ENCODE data around the gene CCM2L.

Gene CCM2L

DNA sequence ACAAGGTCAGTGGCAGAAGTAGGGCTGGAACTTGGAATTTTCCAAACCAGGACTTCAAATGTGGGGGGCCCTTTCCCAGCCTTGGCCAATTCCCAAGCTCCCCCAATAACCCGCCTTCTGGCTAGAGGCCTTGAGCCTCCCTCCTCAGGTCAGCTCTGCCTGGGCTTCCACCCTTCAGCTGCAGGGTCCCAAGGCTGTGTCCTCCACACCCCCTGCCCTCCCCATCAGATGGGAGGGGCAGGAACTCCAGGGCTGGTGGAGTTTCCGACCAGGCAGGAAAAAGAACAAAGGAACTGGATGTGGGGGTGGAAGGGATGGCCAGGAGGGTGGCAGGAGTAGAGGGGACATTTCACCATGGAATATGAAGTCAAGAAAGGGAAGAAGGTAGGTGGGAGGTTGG is at the start of gene CCM2L:
Gene CCM2L, plus strand, starts transcription at position 338 of the 400 bp plus-strand sequence. Its CDS starts 17 bp downstream, at position 355.
- Histone ChIP-seq H3K4me3 (peak within 1 kb of the TSS; percentile 4 to 14 (median 8)), H3K27ac (peak within 1 kb of the TSS in 9 of 21 experiments; percentile 13 to 85 (median 63))

- H3K27ac ChIP-seq = no peak overlapping the region
- no peak overlapping the region for H3K4me3 ChIP-seq
Measured at GRCh38 chr20:31962761-31963160, 47.5 kb upstream of the CCM2L start.

DNA sequence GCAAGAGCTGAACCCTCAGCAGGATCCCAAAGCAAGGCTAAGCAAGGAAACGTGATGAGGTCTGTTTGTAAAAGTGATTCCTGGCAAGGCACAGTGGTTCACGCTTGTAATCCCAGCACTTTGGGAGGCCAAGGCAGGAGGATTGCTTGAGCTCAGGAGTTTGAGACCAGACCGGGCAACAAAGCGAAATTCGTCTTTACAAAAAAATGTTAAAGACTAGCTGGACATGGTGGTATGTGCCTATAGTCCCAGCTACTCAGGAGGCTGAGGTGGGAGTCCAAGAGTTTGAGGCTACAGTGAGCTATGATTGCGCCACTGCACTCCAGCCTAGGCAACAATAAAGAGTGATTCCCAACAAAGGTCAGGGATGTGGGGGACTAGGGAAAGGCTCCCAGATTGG is 46.3 kb upstream of the CCM2L start:
- Histone ChIP-seq H3K4me3 (no peak overlapping the region), H3K27ac (no peak overlapping the region)

DNA sequence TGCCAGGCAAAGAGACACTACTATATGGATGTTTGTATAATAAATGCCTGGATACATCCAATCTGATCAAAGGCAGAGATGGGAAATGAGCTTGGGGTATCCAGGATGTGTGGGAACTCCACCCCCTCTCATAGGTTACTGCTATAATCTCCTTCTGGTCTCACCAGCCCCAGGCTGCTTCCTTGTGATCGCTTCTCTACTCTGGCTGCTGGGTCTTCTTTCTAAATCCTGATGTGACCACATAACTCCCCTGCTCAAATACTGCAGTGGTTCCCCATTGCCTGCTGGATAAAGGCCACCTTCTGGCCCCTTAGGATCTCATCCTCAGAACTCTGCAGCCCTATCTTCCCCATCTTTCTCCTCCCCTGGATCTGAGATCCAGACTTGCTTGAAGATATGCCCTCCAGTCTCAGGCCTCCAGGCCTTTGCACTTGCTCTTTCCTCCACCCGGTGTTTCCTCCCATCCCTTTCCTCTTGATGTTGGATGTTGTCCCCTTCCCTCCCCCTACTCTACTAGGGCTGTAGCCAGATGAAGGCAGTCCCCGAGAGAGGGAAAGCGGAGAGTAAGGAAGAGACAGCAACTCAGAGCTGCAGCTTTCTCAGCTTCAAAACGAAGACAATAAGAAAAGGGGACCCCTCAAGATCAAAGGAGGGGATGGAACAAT is 43.1 kb upstream of the CCM2L start:
- H3K27ac ChIP-seq = no peak overlapping the region
- no peak overlapping the region for H3K4me3 ChIP-seq

DNA sequence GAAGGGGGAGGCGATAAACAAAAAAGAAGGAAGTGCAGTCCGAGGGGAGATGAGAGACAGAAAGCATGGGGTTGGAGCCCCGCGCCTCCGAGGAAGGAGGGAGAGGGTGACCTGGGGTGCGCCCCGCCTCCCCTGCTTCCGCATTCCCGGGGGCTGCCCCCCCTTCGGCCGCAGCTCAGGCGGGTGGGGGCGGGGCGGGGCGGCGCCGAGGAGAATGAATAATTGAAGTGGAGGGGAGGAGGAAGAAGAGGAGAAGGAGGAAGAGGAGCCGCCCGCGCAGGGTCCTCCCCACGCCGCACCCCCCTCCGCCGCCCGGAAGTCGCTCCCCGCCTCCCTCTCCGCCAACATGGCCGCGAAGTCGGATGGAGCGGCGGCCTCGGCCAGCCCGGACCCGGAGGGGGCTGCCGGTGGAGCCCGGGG is 42.4 kb upstream of the CCM2L start, which contains the start of gene XKR7:
Gene XKR7, plus strand, starts transcription at position 322 of the 420 bp plus-strand sequence. Its CDS starts 25 bp downstream, at position 347.
- peak within 1 kb of the TSS in 2 of 7 experiments; percentile 5 to 24 for H3K4me3 ChIP-seq

DNA sequence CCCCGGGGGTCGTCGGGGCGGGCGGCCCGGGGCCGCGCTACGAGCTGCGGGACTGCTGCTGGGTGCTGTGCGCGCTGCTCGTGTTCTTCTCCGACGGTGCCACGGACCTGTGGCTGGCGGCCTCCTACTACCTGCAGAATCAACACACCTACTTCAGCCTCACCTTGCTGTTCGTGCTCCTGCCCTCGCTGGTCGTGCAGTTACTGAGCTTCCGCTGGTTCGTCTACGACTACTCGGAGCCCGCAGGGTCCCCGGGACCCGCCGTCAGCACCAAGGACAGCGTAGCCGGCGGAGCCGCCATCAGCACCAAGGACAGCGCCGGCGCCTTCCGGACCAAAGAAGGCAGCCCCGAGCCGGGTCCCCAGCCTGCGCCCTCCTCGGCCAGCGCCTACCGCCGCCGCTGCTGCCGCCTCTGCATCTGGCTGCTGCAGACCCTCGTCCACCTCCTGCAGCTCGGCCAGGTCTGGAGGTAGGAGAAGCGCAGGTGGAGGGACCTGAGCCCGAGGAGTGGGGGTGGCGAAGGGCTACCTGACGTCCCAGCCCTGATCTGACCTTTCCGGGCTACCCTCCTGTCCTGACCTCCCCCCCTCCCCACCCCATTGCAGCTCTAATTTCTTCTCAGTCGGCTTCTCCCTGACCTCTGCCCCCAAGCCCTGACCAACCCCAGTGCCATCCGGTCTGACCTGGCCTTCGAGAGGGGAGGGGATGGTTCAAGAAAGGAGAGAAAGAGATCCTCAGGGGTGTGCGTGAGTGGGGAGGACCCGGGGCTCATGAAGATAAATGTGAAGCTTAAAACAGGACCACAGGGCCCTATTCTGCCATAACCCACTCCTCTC is 41.7 kb upstream of the CCM2L start:
- Histone ChIP-seq H3K27ac (no peak overlapping the region), H3K4me3 (peak overlapping the region in 2 of 7 experiments; percentile 5 to 24)

More for the DNA sequence above, 42.4 kb upstream of the CCM2L start, which contains the start of gene XKR7:
- no peak within 1 kb of the TSS for H3K27ac ChIP-seq

- H3K4me3 ChIP-seq = no peak overlapping the region
- H3K27ac ChIP-seq = no peak overlapping the region
Measured at GRCh38 chr20:31969991-31970390, 40.2 kb upstream of the CCM2L start.

DNA sequence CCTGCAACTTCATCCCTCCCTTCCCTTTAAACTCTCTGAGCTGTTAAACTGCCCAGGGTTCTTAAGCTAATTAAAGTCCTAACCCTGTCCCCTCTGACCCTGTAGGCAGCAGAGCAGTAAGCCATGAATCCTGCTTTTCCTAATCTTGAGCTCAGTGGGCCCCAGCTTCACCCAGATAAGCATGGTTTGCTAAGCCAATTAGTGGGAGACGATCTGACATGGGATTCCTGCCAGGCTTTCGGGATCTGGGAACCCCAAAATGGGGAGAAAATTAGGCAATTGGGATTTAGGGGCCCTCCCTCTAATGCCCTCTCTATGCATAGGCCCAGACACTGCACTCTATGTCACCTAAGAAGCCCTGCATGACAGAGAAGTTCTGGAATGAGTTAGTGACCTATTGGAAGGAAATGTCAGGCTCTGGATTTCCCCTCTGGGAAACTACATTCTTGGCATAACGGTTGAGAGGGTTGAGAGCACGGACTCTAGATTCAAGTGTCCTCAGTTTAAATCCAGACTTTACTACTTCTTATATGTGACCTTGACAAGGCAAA is 37.7 kb upstream of the CCM2L start:
- Histone ChIP-seq H3K4me3 (no peak overlapping the region), H3K27ac (no peak overlapping the region)

GRCh38 chr20:31974296-31974695 is 35.9 kb upstream of the CCM2L start:
- no peak overlapping the region for H3K4me3 ChIP-seq
- H3K27ac ChIP-seq = no peak overlapping the region

DNA sequence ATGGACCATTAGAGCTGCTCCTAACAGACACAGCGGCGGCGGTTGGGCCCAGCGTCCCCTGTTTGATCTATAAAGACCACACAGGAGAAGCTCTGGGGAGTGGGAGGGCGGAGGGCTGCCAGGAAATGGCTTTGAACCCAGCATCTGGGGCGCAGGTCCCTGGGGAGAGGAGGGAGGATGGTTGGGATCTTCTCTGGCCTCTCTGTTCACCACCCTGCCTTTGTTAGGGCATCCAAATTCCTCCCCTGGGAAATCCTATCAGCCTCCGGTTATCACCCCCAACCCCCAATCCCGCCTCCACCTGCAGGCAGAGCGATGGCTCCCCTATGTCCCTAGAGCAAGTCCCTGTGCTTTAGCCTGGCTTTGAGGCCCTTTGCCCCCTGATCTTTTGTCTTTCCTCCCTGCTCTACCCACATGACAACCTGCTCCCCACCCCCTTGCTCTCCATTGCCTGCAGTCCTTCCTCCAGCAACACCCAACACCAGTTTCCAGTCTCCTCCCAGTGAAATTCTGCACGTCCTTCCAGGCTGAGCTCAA is 35.2 kb upstream of the CCM2L start:
- no peak overlapping the region for H3K27ac ChIP-seq
- no peak overlapping the region for H3K4me3 ChIP-seq

- H3K27ac ChIP-seq = no peak overlapping the region
Measured at GRCh38 chr20:31975874-31976273, 34.4 kb upstream of the CCM2L start.

DNA sequence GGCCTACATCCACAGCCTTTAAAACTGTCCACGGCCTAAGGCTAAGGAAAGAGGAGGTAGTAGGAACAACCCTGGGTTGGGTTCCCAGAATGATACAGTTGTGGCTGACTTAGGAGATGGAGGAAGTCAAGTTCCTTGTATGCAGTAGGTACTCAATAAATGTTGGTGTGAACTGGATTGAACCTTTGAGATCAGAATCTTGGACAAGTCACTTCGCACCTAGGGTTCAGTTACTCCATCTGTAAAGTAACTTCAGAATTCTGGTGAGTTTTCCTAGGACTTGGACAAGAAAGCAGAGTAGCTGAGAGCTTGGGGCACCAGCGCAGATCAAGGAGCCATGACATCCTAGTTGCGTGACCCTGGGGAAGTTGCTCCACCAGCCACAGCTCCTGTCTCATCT is 33.2 kb upstream of the CCM2L start:
- H3K4me3 ChIP-seq = no peak overlapping the region
- H3K27ac ChIP-seq = no peak overlapping the region

More at GRCh38 chr20:31975874-31976273, 34.4 kb upstream of the CCM2L start:
- H3K4me3 ChIP-seq = no peak overlapping the region

DNA sequence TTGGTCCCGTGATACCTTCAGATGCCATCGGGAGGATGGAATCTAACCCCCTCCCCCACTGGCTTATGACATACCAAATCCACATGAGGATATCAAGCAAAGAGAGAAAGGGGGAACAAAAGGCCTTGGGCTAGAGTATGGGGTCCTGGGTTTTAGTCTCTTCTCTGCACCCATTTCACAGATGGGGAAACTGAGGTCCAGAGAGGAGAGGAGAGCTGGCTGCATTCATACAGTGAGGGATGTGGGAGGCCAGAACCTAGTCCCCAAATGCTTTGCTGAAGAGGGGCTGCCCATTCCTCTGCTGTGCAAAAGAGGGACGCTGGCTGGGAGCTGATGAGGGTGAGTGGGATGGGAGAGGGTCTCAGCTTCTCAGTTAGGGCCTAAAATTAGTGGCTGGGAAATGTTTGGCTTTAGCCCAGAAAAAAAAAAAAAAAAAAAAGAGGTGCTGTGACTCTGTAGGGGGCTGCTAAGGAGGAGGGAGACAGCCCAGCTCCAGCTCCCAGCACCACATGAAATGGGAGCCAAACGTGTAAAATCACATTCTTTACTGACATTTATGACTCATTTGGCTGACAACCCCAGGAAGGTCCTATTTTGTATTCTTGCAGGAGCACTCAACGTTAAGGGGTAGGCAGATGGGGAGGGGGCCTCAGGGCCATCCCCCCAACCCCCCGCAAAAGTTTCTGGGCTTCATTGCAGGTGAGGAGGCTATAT is 30.4 kb upstream of the CCM2L start:
- Histone ChIP-seq H3K4me3 (no peak overlapping the region), H3K27ac (no peak overlapping the region)

- no peak overlapping the region for H3K27ac ChIP-seq
Measured at GRCh38 chr20:31981784-31982183, 28.5 kb upstream of the CCM2L start.

GRCh38 chr20:31984981-31985471 is 25.2 kb upstream of the CCM2L start:
- no peak overlapping the region for H3K27ac ChIP-seq

More at GRCh38 chr20:31981784-31982183, 28.5 kb upstream of the CCM2L start:
- no peak overlapping the region for H3K4me3 ChIP-seq

DNA sequence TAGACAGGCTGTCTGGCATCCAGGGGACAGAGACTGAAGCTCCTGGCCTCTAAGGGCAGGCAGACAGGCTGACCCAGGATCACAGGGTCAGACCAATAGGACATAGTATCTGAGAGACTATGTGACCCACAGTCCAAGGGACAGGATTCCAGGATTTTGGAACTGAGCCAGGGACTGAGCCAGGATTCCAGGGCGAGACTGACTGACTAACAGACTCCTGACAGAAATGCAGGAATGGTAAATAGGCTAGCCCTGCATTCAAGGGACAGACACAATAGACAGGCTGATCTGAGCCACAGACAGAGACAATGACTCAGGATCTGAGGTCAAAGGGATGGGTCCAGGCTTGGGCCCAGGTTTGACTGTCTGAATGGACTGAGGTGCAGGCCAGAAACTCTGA is 22.5 kb upstream of the CCM2L start:
- Histone ChIP-seq H3K27ac (no peak overlapping the region), H3K4me3 (no peak overlapping the region)

More at GRCh38 chr20:31984981-31985471, 25.2 kb upstream of the CCM2L start:
- no peak overlapping the region for H3K4me3 ChIP-seq

- Histone ChIP-seq H3K27ac (no peak overlapping the region), H3K4me3 (no peak overlapping the region)
Measured at GRCh38 chr20:31988430-31989015, 21.7 kb upstream of the CCM2L start.

DNA sequence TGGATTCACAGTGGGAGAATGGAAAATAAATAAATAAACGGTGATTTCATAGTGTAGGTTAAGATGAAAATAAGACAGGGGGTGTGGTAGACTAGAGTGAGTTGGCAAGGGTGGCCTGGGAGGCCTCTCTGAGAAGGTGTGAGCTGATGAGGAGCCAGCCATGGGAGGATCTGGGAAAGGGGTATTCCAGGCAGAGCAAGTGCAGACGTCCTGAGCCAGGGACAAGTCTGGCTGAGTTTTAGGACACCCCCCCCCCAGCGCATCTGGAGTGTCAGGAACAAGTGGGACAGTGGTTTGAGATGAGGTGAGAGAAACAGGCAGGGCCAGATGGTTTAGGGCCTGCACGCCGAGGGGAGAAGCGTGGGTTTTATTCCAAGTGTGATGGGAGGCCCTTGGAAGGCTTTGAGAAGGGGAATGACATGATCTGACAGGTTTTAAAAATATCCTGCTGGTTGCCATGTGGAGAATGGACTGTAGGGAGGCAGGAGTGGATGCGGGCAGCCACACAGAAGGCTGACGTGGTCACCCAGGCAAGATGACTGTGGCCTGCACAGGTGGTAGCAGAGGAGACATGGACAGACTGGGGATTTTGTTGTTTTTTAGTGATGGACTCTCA is 21.1 kb upstream of the CCM2L start:
- H3K27ac ChIP-seq = no peak overlapping the region
- no peak overlapping the region for H3K4me3 ChIP-seq
